Measurements from ENCODE around the gene SLC45A2.
"Not testable (repeated sequence)": the region's sequence is repeated elsewhere in the genome, so short reads cannot be mapped to it uniquely, and the experiment has no call there.

The SLC45A2 gene

DNA sequence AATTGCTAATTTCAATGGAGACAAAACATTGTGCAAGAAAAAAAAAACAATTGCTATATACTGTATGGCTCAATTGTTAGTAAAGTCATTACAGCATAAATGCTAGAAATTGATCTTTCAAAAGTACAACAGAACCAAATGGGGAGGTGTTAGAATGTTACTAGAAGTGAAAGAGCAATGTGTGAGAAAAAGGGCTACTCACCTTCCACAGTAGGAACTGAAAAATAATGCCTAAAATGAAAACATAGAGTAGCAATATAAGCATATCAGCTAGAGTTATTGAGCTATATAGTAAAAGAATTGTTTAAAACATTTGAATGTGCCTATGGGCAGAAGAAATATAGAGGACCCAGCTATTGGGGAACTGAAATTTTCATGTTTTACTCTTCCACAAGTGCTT lies 59.2 kb downstream of the SLC45A2 start:
- TF ChIP-seq, protein P1, sequence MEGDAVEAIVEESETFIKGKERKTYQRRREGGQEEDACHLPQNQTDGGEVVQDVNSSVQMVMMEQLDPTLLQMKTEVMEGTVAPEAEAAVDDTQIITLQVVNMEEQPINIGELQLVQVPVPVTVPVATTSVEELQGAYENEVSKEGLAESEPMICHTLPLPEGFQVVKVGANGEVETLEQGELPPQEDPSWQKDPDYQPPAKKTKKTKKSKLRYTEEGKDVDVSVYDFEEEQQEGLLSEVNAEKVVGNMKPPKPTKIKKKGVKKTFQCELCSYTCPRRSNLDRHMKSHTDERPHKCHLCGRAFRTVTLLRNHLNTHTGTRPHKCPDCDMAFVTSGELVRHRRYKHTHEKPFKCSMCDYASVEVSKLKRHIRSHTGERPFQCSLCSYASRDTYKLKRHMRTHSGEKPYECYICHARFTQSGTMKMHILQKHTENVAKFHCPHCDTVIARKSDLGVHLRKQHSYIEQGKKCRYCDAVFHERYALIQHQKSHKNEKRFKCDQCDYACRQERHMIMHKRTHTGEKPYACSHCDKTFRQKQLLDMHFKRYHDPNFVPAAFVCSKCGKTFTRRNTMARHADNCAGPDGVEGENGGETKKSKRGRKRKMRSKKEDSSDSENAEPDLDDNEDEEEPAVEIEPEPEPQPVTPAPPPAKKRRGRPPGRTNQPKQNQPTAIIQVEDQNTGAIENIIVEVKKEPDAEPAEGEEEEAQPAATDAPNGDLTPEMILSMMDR (IDR thresholded peaks at IDR 0.05; ENCODE audit: low read depth, low read length) = no peak
- TF ChIP-seq MYC (IDR thresholded peaks at IDR 0.05; ENCODE audit: low read depth, low read length) = no peak
- TF ChIP-seq POLR2A (IDR thresholded peaks at IDR 0.05; ENCODE audit: extremely low read depth, insufficient read length) = no peak
- TF ChIP-seq, protein P2, sequence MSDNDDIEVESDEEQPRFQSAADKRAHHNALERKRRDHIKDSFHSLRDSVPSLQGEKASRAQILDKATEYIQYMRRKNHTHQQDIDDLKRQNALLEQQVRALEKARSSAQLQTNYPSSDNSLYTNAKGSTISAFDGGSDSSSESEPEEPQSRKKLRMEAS (IDR thresholded peaks at IDR 0.05; ENCODE audit: low read depth, low read length) = no peak
- DNase-seq (ENCODE audit: low read depth) = no peak
- no peak overlapping the region for H3K4me3 ChIP-seq (ENCODE audit: low read depth, low read length)

DNA sequence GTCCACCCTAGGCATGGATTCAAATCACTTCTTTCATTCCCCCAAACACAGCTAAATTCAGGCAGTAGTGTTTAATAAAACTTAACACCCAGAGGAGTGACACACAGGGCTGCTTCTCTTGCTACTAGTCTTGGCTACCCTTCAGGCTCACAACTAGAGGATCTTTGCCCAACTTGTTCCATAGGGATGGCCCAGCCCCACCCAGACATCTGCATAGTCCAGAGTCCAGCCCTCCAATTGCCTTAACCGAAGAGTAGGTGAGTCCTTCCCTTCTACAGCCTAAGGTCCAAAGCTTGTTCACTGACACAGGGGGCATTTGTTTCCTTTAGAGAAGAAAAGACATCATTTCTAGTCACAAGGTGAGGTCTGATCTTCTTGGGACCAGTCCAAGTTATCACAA lies 63.5 kb downstream of the SLC45A2 start:
- H3K4me3 ChIP-seq (ENCODE audit: low read depth, low read length) = no peak overlapping the region
- no peak for DNase-seq (ENCODE audit: low read depth)
- TF ChIP-seq POLR2A (IDR thresholded peaks at IDR 0.05; ENCODE audit: extremely low read depth, insufficient read length) (no peak), MYC (IDR thresholded peaks at IDR 0.05; ENCODE audit: low read depth, low read length) (no peak)
- TF ChIP-seq, protein P2 (IDR thresholded peaks at IDR 0.05; ENCODE audit: low read depth, low read length) = no peak
- TF ChIP-seq, protein P1 (IDR thresholded peaks at IDR 0.05; ENCODE audit: low read depth, low read length) = no peak

DNA sequence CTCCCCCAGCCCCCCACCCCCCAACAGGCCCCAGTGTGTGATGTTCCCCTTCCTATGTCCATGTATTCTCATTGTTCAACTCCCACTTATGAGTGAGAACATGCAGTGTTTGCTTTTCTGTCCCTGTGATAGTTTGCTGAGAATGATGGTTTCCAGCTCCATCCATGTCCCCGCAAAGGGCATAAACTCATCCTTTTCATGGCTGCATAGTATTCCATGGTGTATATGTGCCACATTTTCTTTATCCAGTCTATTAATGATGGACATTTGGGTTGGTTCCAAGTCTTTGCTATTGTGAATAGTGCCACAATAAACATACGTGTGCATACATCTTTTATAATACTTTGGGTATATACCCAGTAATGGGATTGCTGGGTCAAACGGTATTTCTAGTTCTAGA lies 69.6 kb downstream of the SLC45A2 start:
- not testable (repeated sequence) for H3K4me3 ChIP-seq (ENCODE audit: low read depth, low read length); DNase-seq (ENCODE audit: low read depth)

DNA sequence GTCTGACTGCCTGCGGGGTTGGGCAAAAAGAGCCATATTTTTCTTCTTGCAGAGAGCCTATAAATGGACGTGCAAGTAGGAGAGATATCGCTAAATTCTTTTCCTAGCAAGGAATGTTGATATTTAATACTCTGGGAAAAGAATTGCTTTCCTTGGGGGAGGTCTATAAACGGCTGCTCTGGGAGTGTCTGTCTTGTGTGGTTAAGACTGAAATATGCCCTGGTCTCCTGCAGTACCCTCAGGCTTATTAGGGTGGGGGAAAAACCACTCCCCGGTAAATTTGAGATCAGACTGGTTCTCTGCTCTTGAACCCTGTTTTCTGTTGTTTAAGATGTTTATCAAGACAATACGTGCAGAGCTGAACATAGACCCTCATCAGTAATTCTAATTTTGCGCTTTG lies 78.2 kb downstream of the SLC45A2 start:
- DNase-seq (ENCODE audit: low read depth); H3K4me3 ChIP-seq (ENCODE audit: low read depth, low read length): not testable (repeated sequence)

DNA sequence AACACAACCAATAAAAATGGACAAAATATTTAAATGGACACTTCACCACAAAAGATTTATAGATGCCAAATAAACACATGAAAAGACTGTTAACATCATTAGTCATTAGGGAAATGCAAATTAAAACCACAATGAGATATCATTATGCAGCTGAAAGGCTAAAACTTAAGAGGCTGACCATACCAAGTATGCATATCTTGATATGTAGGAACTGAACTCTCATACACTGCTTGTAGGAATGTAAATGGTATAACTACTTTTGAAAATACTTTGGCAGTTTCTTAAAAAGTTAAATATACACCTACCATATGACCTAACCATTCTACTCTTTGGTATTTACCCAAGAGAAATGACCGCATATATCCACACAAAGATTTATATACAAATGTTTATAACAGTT lies 79.1 kb downstream of the SLC45A2 start:
- TF ChIP-seq, protein P1 (IDR thresholded peaks at IDR 0.05; ENCODE audit: low read depth, low read length) = no peak
- TF ChIP-seq POLR2A (IDR thresholded peaks at IDR 0.05; ENCODE audit: extremely low read depth, insufficient read length) (no peak), MYC (IDR thresholded peaks at IDR 0.05; ENCODE audit: low read depth, low read length) (no peak)
- TF ChIP-seq, protein P2 (IDR thresholded peaks at IDR 0.05; ENCODE audit: low read depth, low read length) = no peak
- no peak overlapping the region for H3K4me3 ChIP-seq (ENCODE audit: low read depth, low read length)
- DNase-seq (ENCODE audit: low read depth) = no peak

DNA sequence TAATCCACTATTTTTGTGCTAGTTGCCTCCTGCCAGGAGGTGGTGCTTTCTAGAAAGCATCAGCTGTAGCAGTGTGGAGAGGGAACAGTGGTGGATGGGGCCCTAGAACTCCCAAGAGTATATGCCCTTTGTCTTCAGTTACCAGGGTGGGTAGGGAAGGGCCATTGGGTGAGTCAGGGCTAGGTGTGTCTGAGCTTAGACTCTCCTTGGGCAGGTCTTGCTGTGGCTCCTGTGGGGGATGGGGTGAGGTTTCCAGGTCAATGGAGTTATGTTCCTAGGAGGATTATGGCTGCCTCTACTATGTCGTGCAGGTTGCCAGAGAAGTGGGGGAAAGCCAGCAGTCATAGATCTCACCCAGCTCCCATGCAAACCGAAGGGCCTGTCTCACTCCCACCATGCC lies 81.4 kb downstream of the SLC45A2 start:
- no peak for DNase-seq (ENCODE audit: low read depth)
- no peak overlapping the region for H3K4me3 ChIP-seq (ENCODE audit: low read depth, low read length)
- TF ChIP-seq MYC (IDR thresholded peaks at IDR 0.05; ENCODE audit: low read depth, low read length) = no peak
- TF ChIP-seq, protein P1 (IDR thresholded peaks at IDR 0.05; ENCODE audit: low read depth, low read length) = no peak
- no peak for TF ChIP-seq POLR2A (IDR thresholded peaks at IDR 0.05; ENCODE audit: extremely low read depth, insufficient read length)
- TF ChIP-seq, protein P2 (IDR thresholded peaks at IDR 0.05; ENCODE audit: low read depth, low read length) = no peak

DNA sequence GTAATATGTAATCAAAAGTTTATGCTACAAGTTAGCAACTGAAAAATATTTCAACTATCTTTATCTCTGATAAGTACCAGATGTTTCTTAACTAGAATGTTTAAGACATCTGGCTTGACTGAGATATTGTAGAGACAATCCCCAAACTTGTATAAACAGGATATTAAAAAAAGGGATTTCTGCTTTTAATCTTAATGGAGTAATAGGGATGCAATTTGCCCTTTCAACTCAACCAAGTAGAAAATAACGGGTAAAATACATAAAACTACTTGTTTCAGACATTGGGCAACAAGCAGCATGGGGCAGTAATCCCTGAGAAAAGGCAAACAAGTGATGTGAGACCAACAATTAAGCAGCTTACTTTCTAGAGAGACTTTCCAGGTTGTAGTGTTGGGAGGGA lies 83.3 kb downstream of the SLC45A2 start:
- TF ChIP-seq, protein P2 (IDR thresholded peaks at IDR 0.05; ENCODE audit: low read depth, low read length) = no peak
- TF ChIP-seq POLR2A (IDR thresholded peaks at IDR 0.05; ENCODE audit: extremely low read depth, insufficient read length) (no peak), MYC (IDR thresholded peaks at IDR 0.05; ENCODE audit: low read depth, low read length) (no peak)
- TF ChIP-seq, protein P1 (IDR thresholded peaks at IDR 0.05; ENCODE audit: low read depth, low read length) = no peak
- no peak overlapping the region for H3K4me3 ChIP-seq (ENCODE audit: low read depth, low read length)
- no peak for DNase-seq (ENCODE audit: low read depth)

Data from NB4 (cell line).